IMR-90 (cell line): ENCODE data around the gene SUGT1. TPM values are rescaled to one million over a fixed set of nuclear protein-coding genes. Genes with fewer than 3 reads are reported as not detected.

Experiments used
- ATAC-seq: fragments of 200-7000 bp; cut with Tn5 transposase; 2 replicates; pipeline ENCODE4 v1.9.1; 2020; ENCODE audit warnings: low read depth, mild to moderate bottlenecking, moderate library complexity
- BruUV-seq: library from RNA; stranded (reverse); fragments of 400-500 nt; replicated peaks from 2 replicates; lab custom pipeline; 2021; lab: Mats Ljungman, UMichigan
- CTCF ChIA-PET: fragments of 300-600 bp; formaldehyde crosslinking; extraction: SDS; loops from one replicate; lab custom pipeline; 2021; ENCODE audit warnings: antibody characterized with exemption; lab: Yijun Ruan, JAX
- POLR2A ChIA-PET: fragments of 300-600 bp; sonication (Branson Sonifier 250); formaldehyde crosslinking; loops from one replicate; lab custom pipeline; 2022; ENCODE audit warnings: antibody characterized with exemption; ENCODE audit not compliant: unreplicated experiment; lab: Charles Lee
- DNase-seq: peaks from one replicate; pipeline ENCODE4 v3.0.0; 2013
- H2AFZ ChIP-seq: replicated peaks from 2 replicates; pipeline ENCODE3; 2013; ENCODE audit warnings: low read length, mild to moderate bottlenecking; ENCODE audit not compliant: poor library complexity
- H2AK5ac ChIP-seq: 2 replicates; pipeline ENCODE4 v1.6.1; 2013; ENCODE audit warnings: low read depth, low read length, inconsistent platforms
- H2AK9ac ChIP-seq: replicated peaks from 2 replicates; pipeline ENCODE3; 2013; ENCODE audit warnings: mild to moderate bottlenecking, low read depth, low read length, moderate library complexity; ENCODE audit not compliant: poor library complexity
- H2BK120ac ChIP-seq: 2 replicates; pipeline ENCODE4 v1.6.1; 2013; ENCODE audit warnings: low read depth, low read length, inconsistent platforms
- H2BK15ac ChIP-seq: 3 replicates; pipeline ENCODE4 v1.6.1; 2013; ENCODE audit warnings: low read depth, low read length, inconsistent platforms
- H2BK20ac ChIP-seq: 2 replicates; pipeline ENCODE4 v1.6.1; 2013; ENCODE audit warnings: low read depth, mild to moderate bottlenecking, inconsistent platforms, low read length, moderate library complexity
- H2BK5ac ChIP-seq: 2 replicates; pipeline ENCODE4 v1.6.1; 2013; ENCODE audit warnings: mild to moderate bottlenecking, low read depth, low read length, inconsistent platforms; ENCODE audit not compliant: poor library complexity, severe bottlenecking
- H3K14ac ChIP-seq: replicated peaks from 2 replicates; pipeline ENCODE4 v1.6.1; 2013; ENCODE audit warnings: low read depth, low read length, inconsistent platforms
- H3K18ac ChIP-seq: 2 replicates; pipeline ENCODE4 v1.6.1; 2013; ENCODE audit warnings: low read depth, low read length, control low read depth
- H3K23ac ChIP-seq: 2 replicates; pipeline ENCODE4 v1.6.1; 2013; ENCODE audit warnings: low read depth, low read length, inconsistent platforms
- H3K27ac ChIP-seq: 2 replicates; pipeline ENCODE4 v1.5.1; 2013; ENCODE audit warnings: mild to moderate bottlenecking, control low read depth, low read length; ENCODE audit not compliant: insufficient read depth
- H3K27me3 ChIP-seq: 2 replicates; pipeline ENCODE4 v1.6.1; 2013; ENCODE audit warnings: low read length; ENCODE audit not compliant: control insufficient read depth, insufficient read depth
- H3K36me3 ChIP-seq: 2 replicates; pipeline ENCODE4 v1.6.1; 2013; ENCODE audit warnings: low read length, mixed read lengths; ENCODE audit not compliant: control insufficient read depth, insufficient read depth
- H3K4ac ChIP-seq: 2 replicates; pipeline ENCODE4 v1.6.1; 2013; ENCODE audit warnings: low read depth, low read length, inconsistent platforms
- H3K4me1 ChIP-seq: 2 replicates; pipeline ENCODE4 v1.6.1; 2013; ENCODE audit warnings: low read length, mixed read lengths; ENCODE audit not compliant: control insufficient read depth, insufficient read depth
- H3K4me2 ChIP-seq: 2 replicates; pipeline ENCODE4 v1.6.1; 2013; ENCODE audit warnings: low read depth, mild to moderate bottlenecking, control low read depth, low read length, moderate library complexity
- H3K4me3 ChIP-seq: 2 replicates; pipeline ENCODE4 v1.5.1; 2013; ENCODE audit warnings: low read depth, mild to moderate bottlenecking, control low read depth, low read length, moderate library complexity; ENCODE audit not compliant: insufficient read depth
- H3K56ac ChIP-seq: 2 replicates; pipeline ENCODE4 v1.6.1; 2013; ENCODE audit warnings: low read length, inconsistent platforms; ENCODE audit not compliant: insufficient read depth; ENCODE audit errors: extremely low read depth
- H3K79me1 ChIP-seq, 2 experiments: 2 replicates each; pipeline ENCODE4 v1.6.1; 2013; ENCODE audit warnings: low read length in 2 of 2, inconsistent platforms in 1 of 2, low read depth in 1 of 2
- H3K9ac ChIP-seq: 2 replicates; pipeline ENCODE4 v1.6.1; 2013; ENCODE audit warnings: low read depth, low read length, control low read depth
- H3K9me1 ChIP-seq: 2 replicates; pipeline ENCODE4 v1.6.1; 2013; ENCODE audit warnings: low read length, inconsistent platforms; ENCODE audit not compliant: insufficient read depth
- H3K9me3 ChIP-seq: 2 replicates; pipeline ENCODE4 v1.6.1; 2013; ENCODE audit warnings: low read length; ENCODE audit not compliant: control insufficient read depth, insufficient read depth
- H4K20me1 ChIP-seq: 2 replicates; pipeline ENCODE4 v1.6.1; 2013; ENCODE audit warnings: low read length, inconsistent platforms; ENCODE audit not compliant: insufficient read depth
- H4K5ac ChIP-seq: 2 replicates; pipeline ENCODE4 v1.6.1; 2013; ENCODE audit warnings: mild to moderate bottlenecking, low read depth, low read length, control low read depth
- H4K8ac ChIP-seq, 2 experiments: 2 replicates each; pipeline ENCODE4 v1.6.1; 2013; ENCODE audit warnings: low read depth in 2 of 2, low read length in 2 of 2, control low read depth in 1 of 2, inconsistent platforms in 1 of 2
- H4K91ac ChIP-seq: 2 replicates; pipeline ENCODE4 v1.6.1; 2013; ENCODE audit warnings: low read depth, low read length, inconsistent platforms; ENCODE audit not compliant: insufficient read depth
- BHLHE40 ChIP-seq: fragments of 150-350 bp; IDR thresholded peaks from 2 replicates; pipeline ENCODE4 v1.6.1; 2016; ENCODE audit warnings: mild to moderate bottlenecking, low read depth, low read length
- CEBPB ChIP-seq: IDR thresholded peaks from 2 replicates; pipeline ENCODE4 v1.6.1; 2012; ENCODE audit warnings: low read depth, low read length, improper control_type of control experiment
- CHD1 ChIP-seq: IDR thresholded peaks from 2 replicates; pipeline ENCODE4 v1.6.1; 2012; ENCODE audit warnings: low read depth, low read length, improper control_type of control experiment
- ELK1 ChIP-seq: fragments of 150-350 bp; IDR thresholded peaks from 2 replicates; pipeline ENCODE4 v1.6.1; 2016; ENCODE audit warnings: low read depth, mild to moderate bottlenecking, low read length, moderate library complexity, borderline replicate concordance
- FOS ChIP-seq: fragments of 150-350 bp; IDR thresholded peaks from 2 replicates; pipeline ENCODE4 v1.6.1; 2016; ENCODE audit warnings: low read depth, low read length
- MAFK ChIP-seq: IDR thresholded peaks from 2 replicates; pipeline ENCODE4 v1.6.1; 2012; ENCODE audit warnings: low read depth, low read length, improper control_type of control experiment
- MAZ ChIP-seq: IDR thresholded peaks from 2 replicates; pipeline ENCODE4 v1.6.1; 2012; ENCODE audit warnings: low read depth, mild to moderate bottlenecking, low read length, improper control_type of control experiment, moderate library complexity, borderline replicate concordance
- MXI1 ChIP-seq: IDR thresholded peaks from 2 replicates; pipeline ENCODE4 v1.6.1; 2012; ENCODE audit warnings: low read depth, mild to moderate bottlenecking, low read length, moderate library complexity, borderline replicate concordance
- NFE2L2 ChIP-seq: fragments of 150-350 bp; IDR thresholded peaks from 2 replicates; pipeline ENCODE4 v1.6.1; 2016; ENCODE audit warnings: low read depth, mild to moderate bottlenecking, low read length
- POLR2A ChIP-seq: IDR thresholded peaks from 2 replicates; pipeline ENCODE4 v1.6.1; 2012; ENCODE audit warnings: mild to moderate bottlenecking, low read depth, low read length
- RAD21 ChIP-seq: IDR thresholded peaks from 2 replicates; pipeline ENCODE4 v1.6.1; 2012; ENCODE audit warnings: low read length, improper control_type of control experiment
- RCOR1 ChIP-seq: IDR thresholded peaks from 2 replicates; pipeline ENCODE4 v1.6.1; 2012; ENCODE audit warnings: mild to moderate bottlenecking, low read length, improper control_type of control experiment; ENCODE audit not compliant: insufficient replicate concordance
- RFX5 ChIP-seq: IDR thresholded peaks from 2 replicates; pipeline ENCODE4 v1.8.0; 2012; ENCODE audit warnings: low read depth, mild to moderate bottlenecking, low read length, moderate library complexity
- SMC3 ChIP-seq: fragments of 150-350 bp; IDR thresholded peaks from 2 replicates; pipeline ENCODE4 v1.6.1; 2016; ENCODE audit warnings: low read depth, mild to moderate bottlenecking, antibody characterized with exemption, low read length, moderate library complexity
- WGBS, 2 experiments: methylation state at CpG; one replicate each; pipeline versions ENCODE4 v1.1.5 to v1.1.7; 2013; ENCODE audit warnings: missing lambda C conversion rate in 2 of 2; ENCODE audit not compliant: insufficient read length in 1 of 2; ENCODE audit errors: extremely low coverage in 2 of 2; 5-methylcytosine and 5-hydroxymethylcytosine counted together
- dilution Hi-C: fragments of 300-500 bp; cut with HindIII; formaldehyde crosslinking; loops from one replicate; pipeline ENCODE4 v1.14.3; 2018; ENCODE audit warnings: low sequenced_read_pairs; ENCODE audit not compliant: unreplicated experiment
- in situ Hi-C: fragments of 300-500 bp; cut with MboI; formaldehyde crosslinking; loops from 3 replicates; pipeline ENCODE4 v1.14.3; 2019; ENCODE audit warnings: low sequenced_read_pairs, inconsistent platforms, mixed read lengths
- intact Hi-C: fragments of 100-400 bp; cut with micrococcal nuclease; formaldehyde crosslinking; loops from 2 replicates; pipeline ENCODE4 v1.10.0; 2022
- polyA plus RNA-seq, 3 experiments: library from polyadenylated mRNA; depleted of rRNA; stranded (reverse); fragments of >200 nt; gene quantifications; 2 replicates each; pipeline ENCODE4 v1.2.3, GENCODE V29; 2012; ENCODE audit warnings: low replicate concordance in 1 of 3
- total RNA-seq: library from RNA; depleted of rRNA; stranded (reverse); fragments of >200 nt; gene quantifications from 2 replicates; pipeline ENCODE4 v1.2.3, GENCODE V29; 2012
- TF ChIP-seq, protein P1 (sequence below): conservative IDR thresholded peaks from 2 replicates; pipeline ENCODE4 v1.5.1; 2012; ENCODE audit warnings: mild to moderate bottlenecking, low read depth, low read length, improper control_type of control experiment
- TF ChIP-seq, protein P2 (sequence below): fragments of 150-350 bp; IDR thresholded peaks from 2 replicates; pipeline ENCODE4 v1.6.1; 2017; ENCODE audit warnings: mild to moderate bottlenecking, antibody characterized with exemption, low read length, low read depth

SUGT1 gene
- total and polyA plus RNA-seq, 2 of the 4 experiments (the other 2 are of a cell fraction) = 21.5 to 24.6 TPM

- Histone ChIP-seq H2AK9ac (no peak overlapping the region), H3K9me3 (no peaks in the 10 kb centered on the region), H2BK20ac (no peak overlapping the region), H3K9ac (no peak overlapping the region), H2BK5ac (no peak overlapping the region), H3K14ac (no peak overlapping the region), H3K4me3 (no peak overlapping the region), H4K91ac (no peak overlapping the region), H3K27ac (no peak overlapping the region), H2AK5ac (no peak overlapping the region), H3K23ac (no peak overlapping the region), H3K36me3 (peaks cover 8% of the 10 kb centered on the region), H3K56ac (no peak overlapping the region), H4K20me1 (no peaks in the 10 kb centered on the region; the same call in 1 of the 2 replicates), H4K8ac (no peak overlapping the region), H3K4ac (no peak overlapping the region), H3K18ac (no peak overlapping the region), H3K4me2 (no peak overlapping the region), H2BK120ac (no peak overlapping the region), H4K5ac (no peak overlapping the region), H3K27me3 (no peaks in the 10 kb centered on the region), H3K9me1 (no peaks in the 10 kb centered on the region), H2BK15ac (no peak overlapping the region), H3K4me1 (no peaks in the 10 kb centered on the region), H2AFZ (no peak overlapping the region), H3K79me1 (peaks cover 17 to 22% of the 10 kb centered on the region in 2 experiments; a peak in 3 of 4 replicates)
- in situ Hi-C loops = no loop called here
- WGBS, 2 experiments = no CpG with 5 or more reads among the region's 1 CpG
- TF ChIP-seq SMC3 = no peak
- TF ChIP-seq RCOR1 = no peak
- no peak for TF ChIP-seq RAD21
- no peak for TF ChIP-seq ELK1
- TF ChIP-seq, protein P1, sequence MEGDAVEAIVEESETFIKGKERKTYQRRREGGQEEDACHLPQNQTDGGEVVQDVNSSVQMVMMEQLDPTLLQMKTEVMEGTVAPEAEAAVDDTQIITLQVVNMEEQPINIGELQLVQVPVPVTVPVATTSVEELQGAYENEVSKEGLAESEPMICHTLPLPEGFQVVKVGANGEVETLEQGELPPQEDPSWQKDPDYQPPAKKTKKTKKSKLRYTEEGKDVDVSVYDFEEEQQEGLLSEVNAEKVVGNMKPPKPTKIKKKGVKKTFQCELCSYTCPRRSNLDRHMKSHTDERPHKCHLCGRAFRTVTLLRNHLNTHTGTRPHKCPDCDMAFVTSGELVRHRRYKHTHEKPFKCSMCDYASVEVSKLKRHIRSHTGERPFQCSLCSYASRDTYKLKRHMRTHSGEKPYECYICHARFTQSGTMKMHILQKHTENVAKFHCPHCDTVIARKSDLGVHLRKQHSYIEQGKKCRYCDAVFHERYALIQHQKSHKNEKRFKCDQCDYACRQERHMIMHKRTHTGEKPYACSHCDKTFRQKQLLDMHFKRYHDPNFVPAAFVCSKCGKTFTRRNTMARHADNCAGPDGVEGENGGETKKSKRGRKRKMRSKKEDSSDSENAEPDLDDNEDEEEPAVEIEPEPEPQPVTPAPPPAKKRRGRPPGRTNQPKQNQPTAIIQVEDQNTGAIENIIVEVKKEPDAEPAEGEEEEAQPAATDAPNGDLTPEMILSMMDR = no peak
- no peak for TF ChIP-seq POLR2A
- no peak for TF ChIP-seq RFX5
- no peak for TF ChIP-seq NFE2L2
- no peak for TF ChIP-seq BHLHE40
- no peak for TF ChIP-seq CHD1
- TF ChIP-seq CEBPB = no peak
- no peak for TF ChIP-seq FOS
- TF ChIP-seq MAFK = no peak
- TF ChIP-seq MXI1 = no peak
- no peak for TF ChIP-seq MAZ
- TF ChIP-seq, protein P2, sequence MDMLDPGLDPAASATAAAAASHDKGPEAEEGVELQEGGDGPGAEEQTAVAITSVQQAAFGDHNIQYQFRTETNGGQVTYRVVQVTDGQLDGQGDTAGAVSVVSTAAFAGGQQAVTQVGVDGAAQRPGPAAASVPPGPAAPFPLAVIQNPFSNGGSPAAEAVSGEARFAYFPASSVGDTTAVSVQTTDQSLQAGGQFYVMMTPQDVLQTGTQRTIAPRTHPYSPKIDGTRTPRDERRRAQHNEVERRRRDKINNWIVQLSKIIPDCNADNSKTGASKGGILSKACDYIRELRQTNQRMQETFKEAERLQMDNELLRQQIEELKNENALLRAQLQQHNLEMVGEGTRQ = no peak
- intact Hi-C loops = no loop called here
- dilution Hi-C loops = no loop called here
- DNase-seq = no peak
- ChIA-PET POLR2A (no interaction called here), CTCF (no interaction called here)
- no TSS peak for BruUV-seq
- ATAC-seq = no peak
Measured at GRCh38 chr13:52673465-52673864, 20.8 kb downstream of the SUGT1 start.
